ENCODE measurements around the gene RFESD. TPM values are rescaled to one million over a fixed set of nuclear protein-coding genes. Genes with fewer than 3 reads are reported as not detected.

Gene RFESD
- total and polyA plus RNA-seq, 2 donors (not counting 1 experiment from before 2014, with no cell fraction given), result 1.5 to 1.9 TPM

DNA sequence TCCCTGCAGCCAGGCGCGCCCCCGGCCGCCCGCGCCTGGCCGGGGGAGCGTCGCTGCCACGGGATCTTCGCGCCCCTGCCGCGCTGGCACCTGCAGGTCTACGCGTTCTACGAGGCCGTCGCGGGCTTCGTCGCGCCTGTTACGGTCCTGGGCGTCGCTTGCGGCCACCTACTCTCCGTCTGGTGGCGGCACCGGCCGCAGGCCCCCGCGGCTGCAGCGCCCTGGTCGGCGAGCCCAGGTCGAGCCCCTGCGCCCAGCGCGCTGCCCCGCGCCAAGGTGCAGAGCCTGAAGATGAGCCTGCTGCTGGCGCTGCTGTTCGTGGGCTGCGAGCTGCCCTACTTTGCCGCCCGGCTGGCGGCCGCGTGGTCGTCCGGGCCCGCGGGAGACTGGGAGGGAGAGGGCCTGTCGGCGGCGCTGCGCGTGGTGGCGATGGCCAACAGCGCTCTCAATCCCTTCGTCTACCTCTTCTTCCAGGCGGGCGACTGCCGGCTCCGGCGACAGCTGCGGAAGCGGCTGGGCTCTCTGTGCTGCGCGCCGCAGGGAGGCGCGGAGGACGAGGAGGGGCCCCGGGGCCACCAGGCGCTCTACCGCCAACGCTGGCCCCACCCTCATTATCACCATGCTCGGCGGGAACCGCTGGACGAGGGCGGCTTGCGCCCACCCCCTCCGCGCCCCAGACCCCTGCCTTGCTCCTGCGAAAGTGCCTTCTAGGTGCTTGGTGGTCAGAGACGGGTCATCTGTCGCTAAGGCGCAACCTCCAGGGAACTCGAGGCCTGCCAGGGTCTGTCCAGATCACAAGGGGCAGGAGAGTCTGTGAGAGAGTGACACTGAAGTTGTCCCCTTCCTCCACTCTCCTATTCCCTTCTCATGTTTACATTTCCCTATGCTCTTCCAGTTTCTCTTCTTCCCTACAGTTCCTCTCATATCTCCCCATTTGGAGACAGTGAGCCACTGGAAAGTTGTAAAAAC lies 25.4 kb upstream of the RFESD start:
- Mint-ChIP-seq H3K9me3 (ENCODE audit: insufficient read depth) (no peaks in the 10 kb centered on the region), H3K27ac (peak overlapping the region; percentile 81), H3K27me3 (no peaks in the 10 kb centered on the region), H3K4me3 (peak overlapping the region; percentile 90), H3K4me1 (peaks cover 26% of the 10 kb centered on the region)
- POLR2A ChIA-PET, result interaction anchor here (1.7 kb wide), 1 partner anchor 26 kb away, joined by 6 read pairs; the partner anchor contains the start of gene RFESD
- H3K4me3 ChIP-seq (ENCODE audit: control extremely low read depth in 1 of 5, extremely low read depth in 1 of 5, insufficient read depth in 1 of 5, low read depth in 2 of 5, low read length in 4 of 5), result peak overlapping the region; percentile 16 to 82 (median 70)
- WGBS (ENCODE audit: insufficient coverage), result 3% methylated on average over 90 of the region's 92 CpGs
- peaks cover 23 to 26% of the 10 kb centered on the region in 2 donors for H3K4me1 ChIP-seq (ENCODE audit: control insufficient read depth in 2 of 2, insufficient read depth in 2 of 2, low read length in 2 of 2)
- no peaks in the 10 kb centered on the region for H3K36me3 ChIP-seq (replicated peaks in 1 of 2; ENCODE audit: control extremely low read depth in 1 of 2, control insufficient read depth in 1 of 2, extremely low read depth in 1 of 2, insufficient read depth in 2 of 2, low read length in 1 of 2)
- no peaks in the 10 kb centered on the region for H3K79me2 ChIP-seq (ENCODE audit: control insufficient read depth, insufficient read depth, low read length)
- TF ChIP-seq, protein P1, sequence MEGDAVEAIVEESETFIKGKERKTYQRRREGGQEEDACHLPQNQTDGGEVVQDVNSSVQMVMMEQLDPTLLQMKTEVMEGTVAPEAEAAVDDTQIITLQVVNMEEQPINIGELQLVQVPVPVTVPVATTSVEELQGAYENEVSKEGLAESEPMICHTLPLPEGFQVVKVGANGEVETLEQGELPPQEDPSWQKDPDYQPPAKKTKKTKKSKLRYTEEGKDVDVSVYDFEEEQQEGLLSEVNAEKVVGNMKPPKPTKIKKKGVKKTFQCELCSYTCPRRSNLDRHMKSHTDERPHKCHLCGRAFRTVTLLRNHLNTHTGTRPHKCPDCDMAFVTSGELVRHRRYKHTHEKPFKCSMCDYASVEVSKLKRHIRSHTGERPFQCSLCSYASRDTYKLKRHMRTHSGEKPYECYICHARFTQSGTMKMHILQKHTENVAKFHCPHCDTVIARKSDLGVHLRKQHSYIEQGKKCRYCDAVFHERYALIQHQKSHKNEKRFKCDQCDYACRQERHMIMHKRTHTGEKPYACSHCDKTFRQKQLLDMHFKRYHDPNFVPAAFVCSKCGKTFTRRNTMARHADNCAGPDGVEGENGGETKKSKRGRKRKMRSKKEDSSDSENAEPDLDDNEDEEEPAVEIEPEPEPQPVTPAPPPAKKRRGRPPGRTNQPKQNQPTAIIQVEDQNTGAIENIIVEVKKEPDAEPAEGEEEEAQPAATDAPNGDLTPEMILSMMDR (IDR thresholded peaks at IDR 0.05), result no peak
- TF ChIP-seq EZH2 (IDR thresholded peaks at IDR 0.05; ENCODE audit: borderline replicate concordance, insufficient read depth, low read depth, low read length, poor library complexity, severe bottlenecking), result no peak
- H3K9ac ChIP-seq (ENCODE audit: low read length), result peak overlapping the region; percentile 78
- H3K27me3 ChIP-seq (replicated peaks in 1 of 4; ENCODE audit: control extremely low read depth in 1 of 4, control insufficient read depth in 3 of 4, insufficient read depth in 4 of 4, low read length in 3 of 4), result peaks cover 0 to 7% (median 0%) of the 10 kb centered on the region in 4 experiments
- intact Hi-C loops (cut with micrococcal nuclease), result loop anchor here (1.0 kb wide), 3 partner anchors 25 to 340 kb away; partner anchors contain the start of genes ARSK, ELL2 and RFESD
- DNase-seq, result peak; percentile 66
- no peaks in the 10 kb centered on the region for H4K20me1 ChIP-seq (ENCODE audit: control insufficient read depth, insufficient read depth, low read length, poor library complexity, severe bottlenecking)
- H3K27ac ChIP-seq (ENCODE audit: low read length in 2 of 2), result no peak overlapping the region
- CTCF ChIA-PET, result interaction anchor here (0.7 to 2.1 kb wide), 2 partner anchors 23 to 24 kb away, joined by 3 to 13 read pairs; no protein-coding TSS in a partner anchor
- no peaks in the 10 kb centered on the region for H3K9me3 ChIP-seq (ENCODE audit: control extremely low read depth in 1 of 3, control insufficient read depth in 2 of 3, insufficient read depth in 1 of 3, low read length in 2 of 3)
- H2AFZ ChIP-seq (ENCODE audit: insufficient read depth, low read depth, low read length, poor library complexity, severe bottlenecking), result peak overlapping the region; percentile 92
- H3K4me2 ChIP-seq (replicated peaks; ENCODE audit: low read depth, low read length, poor library complexity, severe bottlenecking), result peak overlapping the region; percentile 100
- ATAC-seq (ENCODE audit: low read depth), result peak; percentile 37
